Activated CD8-positive, alpha-beta memory T cell treated with anti-CD3 and anti-CD28 coated beads, Interleukin-2, amount 10 ng/mL, durations not matched to agents 7 days and 5 days (primary cell): ENCODE measurements around the gene GADD45GIP1. TPM values are rescaled to one million over a fixed set of nuclear protein-coding genes. Genes with fewer than 3 reads are reported as not detected.

Experiments
- ATAC-seq: fragments of 150-1000 bp; cut with Tn5 transposase; one replicate; pipeline ENCODE4 v1.10.0; 2021; ENCODE audit warnings: moderate library complexity
- CTCF ChIA-PET: fragments of 350-600 bp; sonication (Branson Sonifier 250); formaldehyde crosslinking; loops from one replicate; lab custom pipeline; 2021; ENCODE audit warnings: antibody characterized with exemption; lab: Charles Lee
- DNase-seq: peaks from one replicate; pipeline ENCODE4 v3.0.0-alpha.2; 2020
- H3K27ac Mint-ChIP-seq: one replicate; pipeline ENCODE4 v1.8.0; 2021; ENCODE audit warnings: mild to moderate bottlenecking, mixed read lengths
- H3K27me3 Mint-ChIP-seq: one replicate; pipeline ENCODE4 v1.8.0; 2021; ENCODE audit warnings: mixed read lengths
- H3K36me3 Mint-ChIP-seq: one replicate; pipeline ENCODE4 v1.8.0; 2021; ENCODE audit warnings: mild to moderate bottlenecking, mixed read lengths
- H3K4me1 Mint-ChIP-seq: one replicate; pipeline ENCODE4 v1.8.0; 2021; ENCODE audit warnings: mixed read lengths
- H3K4me3 Mint-ChIP-seq: one replicate; pipeline ENCODE4 v1.8.0; 2021; ENCODE audit warnings: mild to moderate bottlenecking, moderate library complexity, mixed read lengths
- H3K9me3 Mint-ChIP-seq: one replicate; pipeline ENCODE4 v1.8.0; 2022; ENCODE audit warnings: low read depth, mixed read lengths
- total RNA-seq, 2 experiments: library from RNA; stranded (reverse); gene quantifications; one replicate each; pipeline ENCODE4 v1.2.3, GENCODE V29; 2021

GADD45GIP1 gene
- total RNA-seq, 2 experiments from 2014 or later, result 23.9 to 24.9 TPM

DNA sequence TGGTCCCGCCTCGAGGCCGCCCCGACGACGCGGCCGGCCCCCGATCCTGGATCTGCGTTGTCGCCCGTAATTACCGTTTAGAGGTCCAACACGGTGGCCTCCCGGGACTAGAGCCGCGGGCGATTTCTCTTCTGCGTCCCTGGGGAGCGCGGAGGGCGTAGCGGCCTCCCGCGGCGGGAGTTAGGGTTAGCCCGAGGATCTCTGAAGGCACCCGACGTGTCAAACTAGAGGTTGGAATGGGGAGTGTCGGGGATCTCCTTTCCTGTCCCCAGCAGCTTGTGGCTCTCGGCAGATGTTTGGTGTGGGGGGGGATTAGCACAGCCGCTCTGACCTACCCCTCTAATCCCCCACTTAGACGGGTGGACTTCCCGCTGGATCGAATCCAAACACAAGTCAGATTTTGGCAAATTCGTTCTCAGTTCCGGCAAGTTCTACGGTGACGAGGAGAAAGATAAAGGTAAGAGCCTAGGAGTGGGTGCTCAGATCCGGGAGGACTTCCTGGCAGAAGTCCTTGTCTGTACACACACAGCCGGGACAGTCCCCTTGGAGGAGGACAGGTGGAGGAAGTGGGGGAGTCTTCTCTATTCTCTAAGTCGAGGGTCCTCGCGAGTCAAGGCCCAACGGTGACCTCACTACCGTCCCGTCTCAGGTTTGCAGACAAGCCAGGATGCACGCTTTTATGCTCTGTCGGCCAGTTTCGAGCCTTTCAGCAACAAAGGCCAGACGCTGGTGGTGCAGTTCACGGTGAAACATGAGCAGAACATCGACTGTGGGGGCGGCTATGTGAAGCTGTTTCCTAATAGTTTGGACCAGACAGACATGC lies 18.0 kb downstream of the GADD45GIP1 start:
- Mint-ChIP-seq H3K36me3 (peaks cover 53% of the 10 kb centered on the region), H3K9me3 (no peaks in the 10 kb centered on the region), H3K27ac (peak overlapping the region; percentile 95), H3K27me3 (no peaks in the 10 kb centered on the region), H3K4me1 (peaks cover 68% of the 10 kb centered on the region), H3K4me3 (peak overlapping the region; percentile 100)
- CTCF ChIA-PET, result interaction anchor here (1.0 to 1.8 kb wide), 7 partner anchors 17 to 54 kb away, joined by 3 to 12 read pairs (median 7); partner anchors contain the start of genes GCDH and SYCE2
- ATAC-seq (peak; percentile 3), DNase-seq (peak; percentile 69)

DNA sequence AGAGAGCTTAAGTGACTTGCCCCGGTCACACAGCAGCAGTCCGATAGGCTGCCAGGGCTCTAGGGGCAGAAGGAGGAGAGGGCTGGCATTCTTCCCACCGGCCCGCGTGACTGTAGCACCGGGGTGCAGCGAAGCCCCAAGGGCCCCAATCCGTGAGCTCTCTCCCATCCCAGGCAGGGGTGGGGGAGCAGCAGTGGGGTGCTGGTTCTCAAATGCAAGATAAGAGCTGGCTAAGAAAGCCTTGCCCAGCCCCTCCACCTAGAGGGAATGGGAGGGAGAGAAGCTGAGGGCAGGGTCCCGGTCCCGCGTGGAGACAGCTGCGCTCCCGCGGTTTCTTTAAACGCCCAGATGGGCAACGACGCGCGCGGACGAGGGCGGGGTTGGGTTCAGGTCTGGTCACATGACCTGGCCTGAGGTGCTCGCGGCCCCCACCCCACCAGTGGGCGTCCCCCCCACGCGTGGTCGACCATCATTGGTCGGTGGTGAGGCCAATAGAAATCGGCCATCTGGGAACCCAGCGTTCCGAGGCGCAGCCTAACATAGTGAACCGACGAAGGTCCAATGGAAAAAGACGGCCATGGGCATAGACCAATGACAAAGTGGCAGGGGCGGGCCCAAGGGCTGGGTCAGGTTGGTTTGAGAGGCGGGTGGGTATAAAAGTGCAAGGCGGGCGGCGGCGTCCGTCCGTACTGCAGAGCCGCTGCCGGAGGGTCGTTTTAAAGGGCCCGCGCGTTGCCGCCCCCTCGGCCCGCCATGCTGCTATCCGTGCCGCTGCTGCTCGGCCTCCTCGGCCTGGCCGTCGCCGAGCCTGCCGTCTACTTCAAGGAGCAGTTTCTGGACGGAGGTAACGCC lies 18.9 kb downstream of the GADD45GIP1 start, which contains the start of gene CALR:
TSS of gene CALR (plus strand) at position 683 of the 852 bp plus-strand sequence. CDS start at position 754, 71 bp downstream.
- H3K4me1 Mint-ChIP-seq, result peaks cover 63% of the 10 kb centered on the region
- ATAC-seq (peak; percentile 92), DNase-seq (peak; percentile 100)
- peak within 1 kb of the TSS; percentile 100 for H3K4me3 Mint-ChIP-seq
- no peaks in the 10 kb centered on the region for H3K27me3 Mint-ChIP-seq
- peak within 1 kb of the TSS; percentile 95 for H3K27ac Mint-ChIP-seq
- peaks cover 45% of the 10 kb centered on the region for H3K36me3 Mint-ChIP-seq
- no peaks in the 10 kb centered on the region for H3K9me3 Mint-ChIP-seq
- CTCF ChIA-PET, result interaction anchor here (0.8 to 1.8 kb wide), 9 partner anchors 9 to 142 kb away, joined by 3 to 12 read pairs (median 6); partner anchors contain the start of genes GADD45GIP1, GCDH and SYCE2

- DNase-seq, result no peak
- H3K36me3 Mint-ChIP-seq, result peaks cover 39% of the 10 kb centered on the region
- H3K27ac Mint-ChIP-seq, result peak overlapping the region; percentile 95
Measured at GRCh38 chr19:12937093-12937926, 19.7 kb downstream of the GADD45GIP1 start.

GRCh38 chr19:12936582-12936981 lies 20.4 kb downstream of the GADD45GIP1 start:
- Mint-ChIP-seq H3K27ac (peak overlapping the region; percentile 52), H3K27me3 (no peaks in the 10 kb centered on the region), H3K4me1 (peaks cover 62% of the 10 kb centered on the region), H3K36me3 (peaks cover 34% of the 10 kb centered on the region), H3K4me3 (no peak overlapping the region), H3K9me3 (no peaks in the 10 kb centered on the region)
- CTCF ChIA-PET, result no interaction called here
- no peak for ATAC-seq
- DNase-seq, result no peak

More at GRCh38 chr19:12937093-12937926, 19.7 kb downstream of the GADD45GIP1 start:
- no peaks in the 10 kb centered on the region for H3K27me3 Mint-ChIP-seq
- no peak for ATAC-seq
- peak overlapping the region; percentile 100 for H3K4me3 Mint-ChIP-seq
- H3K4me1 Mint-ChIP-seq, result peaks cover 65% of the 10 kb centered on the region
- CTCF ChIA-PET, result interaction anchor here (0.7 to 1.8 kb wide), 10 partner anchors 10 to 141 kb away, joined by 3 to 12 read pairs (median 6); partner anchors contain the start of genes GADD45GIP1, GCDH and SYCE2
- H3K9me3 Mint-ChIP-seq, result no peaks in the 10 kb centered on the region

GRCh38 chr19:12935071-12935470 lies 22.0 kb downstream of the GADD45GIP1 start:
- Mint-ChIP-seq H3K27ac (no peak overlapping the region), H3K36me3 (peaks cover 22% of the 10 kb centered on the region), H3K4me1 (peaks cover 54% of the 10 kb centered on the region), H3K27me3 (no peaks in the 10 kb centered on the region), H3K4me3 (no peak overlapping the region), H3K9me3 (no peaks in the 10 kb centered on the region)
- no peak for ATAC-seq
- CTCF ChIA-PET, result no interaction called here
- DNase-seq, result no peak

- Mint-ChIP-seq H3K27ac (peak within 1 kb of the TSS; percentile 88), H3K27me3 (no peaks in the 10 kb centered on the region), H3K36me3 (peaks cover 17% of the 10 kb centered on the region), H3K4me3 (peak within 1 kb of the TSS; percentile 92), H3K4me1 (peaks cover 42% of the 10 kb centered on the region), H3K9me3 (no peaks in the 10 kb centered on the region)
- DNase-seq (peak; percentile 96), ATAC-seq (peak; percentile 63)
- CTCF ChIA-PET, result interaction anchor here (0.7 to 4.6 kb wide), 9 partner anchors 8 to 160 kb away, joined by 3 to 23 read pairs (median 6); partner anchors contain the start of genes DNASE2, RAD23A and SYCE2
Measured at GRCh38 chr19:12933287-12934072, 23.5 kb downstream of the GADD45GIP1 start, which contains the start of gene FARSA. FARSA (minus strand) TSS chr19:12933711; CDS start chr19:12933696, 15 bp downstream.

GRCh38 chr19:12932392-12933286 lies 24.4 kb downstream of the GADD45GIP1 start:
- Mint-ChIP-seq H3K9me3 (no peaks in the 10 kb centered on the region), H3K27ac (peak overlapping the region; percentile 88), H3K27me3 (no peaks in the 10 kb centered on the region), H3K4me3 (peak overlapping the region; percentile 92), H3K4me1 (peaks cover 37% of the 10 kb centered on the region), H3K36me3 (peaks cover 19% of the 10 kb centered on the region)
- CTCF ChIA-PET, result interaction anchor here (0.6 to 4.6 kb wide), 14 partner anchors 9 to 167 kb away, joined by 3 to 23 read pairs (median 4); partner anchors contain the start of genes DNASE2, KLF1, RAD23A and SYCE2
- no peak for DNase-seq
- no peak for ATAC-seq

DNA sequence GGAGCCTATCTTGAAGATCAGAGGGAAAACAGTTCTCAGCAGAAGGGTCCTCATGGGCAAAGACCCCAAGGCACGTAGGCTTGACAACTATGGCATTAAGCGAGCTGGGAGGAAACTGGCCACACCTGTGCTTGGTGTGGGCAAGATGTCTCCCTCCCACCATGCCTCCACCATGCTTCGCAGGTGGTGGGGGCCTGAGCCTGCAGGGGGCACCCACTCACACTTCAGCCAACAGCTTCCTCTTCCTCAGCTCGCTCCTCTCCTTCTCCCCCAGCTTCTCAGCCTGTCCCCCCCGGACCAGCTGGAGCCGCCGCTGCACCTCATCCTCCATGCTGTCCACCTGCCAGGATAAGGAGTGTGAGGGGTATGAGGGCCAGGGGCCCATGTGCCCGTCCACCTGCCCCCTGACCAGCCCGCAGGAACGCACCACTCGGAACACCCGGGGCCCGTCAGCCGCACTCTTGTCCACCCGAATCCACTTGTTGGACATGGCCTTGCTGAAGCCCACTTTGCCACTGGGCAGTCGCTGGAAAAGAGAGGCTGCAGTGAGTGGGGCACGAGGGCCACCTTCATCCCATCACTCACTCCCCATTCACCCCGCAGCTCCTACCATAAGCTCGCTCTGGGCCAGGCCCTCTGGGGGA lies 26.9 kb downstream of the GADD45GIP1 start:
- DNase-seq, result no peak
- no peak for ATAC-seq
- Mint-ChIP-seq H3K27me3 (no peaks in the 10 kb centered on the region), H3K4me3 (no peak overlapping the region), H3K27ac (no peak overlapping the region), H3K36me3 (peaks cover 32% of the 10 kb centered on the region), H3K9me3 (no peaks in the 10 kb centered on the region), H3K4me1 (peaks cover 24% of the 10 kb centered on the region)
- CTCF ChIA-PET, result interaction anchor here (0.5 to 4.6 kb wide), 3 partner anchors 35 to 658 kb away, joined by 3 to 23 read pairs (median 8); partner anchors contain the start of gene GCDH

DNA sequence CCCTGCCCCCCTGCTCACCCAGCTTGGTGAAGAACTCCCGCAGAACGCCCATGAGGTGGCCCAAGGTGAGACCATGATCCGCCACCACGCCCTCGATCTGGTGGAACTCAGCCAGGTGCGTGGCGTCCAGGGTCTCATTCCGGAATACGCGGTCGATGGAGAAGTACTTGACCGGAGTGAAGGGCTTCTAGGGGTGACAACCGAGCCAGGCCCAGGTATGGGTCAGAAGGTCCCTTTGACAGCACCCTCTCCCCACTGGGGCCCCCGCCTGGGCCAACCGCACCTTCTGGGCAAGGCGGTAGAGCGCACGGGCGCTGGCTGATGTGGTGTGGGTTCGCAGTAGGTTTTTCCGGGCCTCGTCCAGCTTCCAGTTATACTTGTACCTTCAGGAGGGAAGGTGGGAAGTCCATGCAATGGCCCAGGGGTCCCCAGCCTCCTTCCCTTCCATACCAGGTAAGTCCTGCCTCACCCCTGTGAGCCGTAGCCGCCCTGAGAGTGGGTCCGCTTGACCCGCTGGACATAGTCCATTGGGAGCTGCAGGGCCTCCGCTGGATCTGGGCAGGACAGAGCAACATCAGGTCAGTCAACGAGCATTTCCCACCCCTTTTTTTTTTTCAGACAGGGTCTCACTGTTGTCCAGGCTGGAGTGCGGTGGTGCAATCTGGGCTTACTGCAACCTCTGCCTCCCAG lies 32.3 kb downstream of the GADD45GIP1 start:
- peaks cover 49% of the 10 kb centered on the region for H3K36me3 Mint-ChIP-seq
- no peaks in the 10 kb centered on the region for H3K27me3 Mint-ChIP-seq
- CTCF ChIA-PET, result no interaction called here
- no peak for DNase-seq
- ATAC-seq, result no peak
- H3K27ac Mint-ChIP-seq, result no peak overlapping the region
- peaks cover 3% of the 10 kb centered on the region for H3K4me1 Mint-ChIP-seq
- no peaks in the 10 kb centered on the region for H3K9me3 Mint-ChIP-seq
- no peak overlapping the region for H3K4me3 Mint-ChIP-seq

GRCh38 chr19:12922959-12923358 lies 34.1 kb downstream of the GADD45GIP1 start:
- no peaks in the 10 kb centered on the region for H3K27me3 Mint-ChIP-seq
- peaks cover 15% of the 10 kb centered on the region for H3K4me1 Mint-ChIP-seq
- DNase-seq, result no peak
- no peak for ATAC-seq
- H3K4me3 Mint-ChIP-seq, result no peak overlapping the region
- H3K36me3 Mint-ChIP-seq, result peaks cover 41% of the 10 kb centered on the region
- CTCF ChIA-PET, result interaction anchor here (1.0 kb wide), 1 partner anchor 32 kb away, joined by 3 read pairs; the partner anchor contains the start of gene GCDH
- peak overlapping the region; percentile 11 for H3K27ac Mint-ChIP-seq
- no peaks in the 10 kb centered on the region for H3K9me3 Mint-ChIP-seq
